Measurements from ENCODE around the gene STAT1.

Gene STAT1

GRCh38 chr2:190948671-190949070, 65.3 kb downstream of the STAT1 start:
- DNase-seq, result no peak

GRCh38 chr2:190947711-190948251, 66.2 kb downstream of the STAT1 start:
- DNase-seq, result no peak

GRCh38 chr2:190947141-190947540, 66.8 kb downstream of the STAT1 start:
- DNase-seq, result no peak

- DNase-seq, result no peak
Measured at GRCh38 chr2:190943706-190944105, 70.3 kb downstream of the STAT1 start.

- DNase-seq, result no peak
Measured at GRCh38 chr2:190942697-190943096, 71.3 kb downstream of the STAT1 start.

- no peak for DNase-seq
Measured at GRCh38 chr2:190941571-190941970, 72.4 kb downstream of the STAT1 start.

GRCh38 chr2:190940454-190940853, 73.5 kb downstream of the STAT1 start:
- no peak for DNase-seq

- DNase-seq, result no peak
Measured at GRCh38 chr2:190938771-190939335, 75.1 kb downstream of the STAT1 start.

- DNase-seq, result no peak
Measured at GRCh38 chr2:190935054-190935453, 78.9 kb downstream of the STAT1 start.

GRCh38 chr2:190933361-190933760, 80.6 kb downstream of the STAT1 start:
- DNase-seq, result no peak

- no peak for DNase-seq
Measured at GRCh38 chr2:190932514-190932913, 81.5 kb downstream of the STAT1 start.

- no peak for DNase-seq
Measured at GRCh38 chr2:190930411-190930810, 83.6 kb downstream of the STAT1 start.

GRCh38 chr2:190929919-190930318, 84.1 kb downstream of the STAT1 start:
- no peak for DNase-seq

- no peak for DNase-seq
Measured at GRCh38 chr2:190927301-190927700, 86.7 kb downstream of the STAT1 start.

- no peak for DNase-seq
Measured at GRCh38 chr2:190922376-190922775, 91.6 kb downstream of the STAT1 start.

GRCh38 chr2:190920085-190920484, 93.9 kb downstream of the STAT1 start:
- DNase-seq, result no peak
